ENCODE data around the gene F2R.
"Not testable (repeated sequence)": the region's sequence is repeated elsewhere in the genome, so short reads cannot be mapped to it uniquely, and the experiment has no call there.

F2R gene

DNA sequence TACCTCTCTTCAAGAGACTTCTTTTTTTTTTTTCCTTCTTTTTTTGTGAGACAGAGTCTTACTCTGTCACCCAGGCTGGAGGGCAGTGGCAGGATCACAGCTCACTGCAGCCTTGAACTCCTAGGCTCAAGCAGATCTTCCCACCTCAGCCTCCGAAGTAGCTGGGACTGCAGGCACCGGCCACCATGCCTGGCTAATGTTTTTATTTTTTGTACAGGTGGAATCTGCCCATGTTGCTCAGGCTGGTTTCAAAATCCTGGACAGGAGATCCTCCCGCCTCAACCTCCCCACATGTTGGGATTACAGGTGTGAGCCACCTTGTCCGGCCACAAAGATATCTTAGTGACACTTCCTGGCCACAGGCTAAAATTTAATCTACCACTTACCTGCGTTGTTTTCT, 60.0 kb downstream of the F2R start:
- Histone ChIP-seq H3K27ac (ENCODE audit: low read length) (no peak overlapping the region), H3K79me2 (ENCODE audit: low read length) (no peaks in the 10 kb centered on the region), H3K4me2 (ENCODE audit: low read length) (no peak overlapping the region), H3K4me1 (ENCODE audit: low read length) (peaks cover 8% of the 10 kb centered on the region), H3K9me3 (ENCODE audit: insufficient read depth, low read length) (no peaks in the 10 kb centered on the region), H3K36me3 (replicated peaks; ENCODE audit: low read depth, low read length) (no peaks in the 10 kb centered on the region), H2AFZ (ENCODE audit: low read depth, low read length) (no peak overlapping the region), H3K9ac (ENCODE audit: low read length) (no peak overlapping the region), H3K4me3 (ENCODE audit: low read length) (no peak overlapping the region), H4K20me1 (ENCODE audit: insufficient read depth, low read length) (no peaks in the 10 kb centered on the region), H3K27me3 (ENCODE audit: low read depth, low read length) (no peaks in the 10 kb centered on the region)
- TF ChIP-seq EZH2phosphoT487 (IDR thresholded peaks at IDR 0.05; ENCODE audit: low read depth), result no peak
- TF ChIP-seq, protein P1, sequence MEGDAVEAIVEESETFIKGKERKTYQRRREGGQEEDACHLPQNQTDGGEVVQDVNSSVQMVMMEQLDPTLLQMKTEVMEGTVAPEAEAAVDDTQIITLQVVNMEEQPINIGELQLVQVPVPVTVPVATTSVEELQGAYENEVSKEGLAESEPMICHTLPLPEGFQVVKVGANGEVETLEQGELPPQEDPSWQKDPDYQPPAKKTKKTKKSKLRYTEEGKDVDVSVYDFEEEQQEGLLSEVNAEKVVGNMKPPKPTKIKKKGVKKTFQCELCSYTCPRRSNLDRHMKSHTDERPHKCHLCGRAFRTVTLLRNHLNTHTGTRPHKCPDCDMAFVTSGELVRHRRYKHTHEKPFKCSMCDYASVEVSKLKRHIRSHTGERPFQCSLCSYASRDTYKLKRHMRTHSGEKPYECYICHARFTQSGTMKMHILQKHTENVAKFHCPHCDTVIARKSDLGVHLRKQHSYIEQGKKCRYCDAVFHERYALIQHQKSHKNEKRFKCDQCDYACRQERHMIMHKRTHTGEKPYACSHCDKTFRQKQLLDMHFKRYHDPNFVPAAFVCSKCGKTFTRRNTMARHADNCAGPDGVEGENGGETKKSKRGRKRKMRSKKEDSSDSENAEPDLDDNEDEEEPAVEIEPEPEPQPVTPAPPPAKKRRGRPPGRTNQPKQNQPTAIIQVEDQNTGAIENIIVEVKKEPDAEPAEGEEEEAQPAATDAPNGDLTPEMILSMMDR (IDR thresholded peaks at IDR 0.05; ENCODE audit: low read depth, low read length), result no peak

GRCh38 chr5:76776391-76776790, 60.5 kb downstream of the F2R start:
- Histone ChIP-seq H3K9ac (ENCODE audit: low read length) (no peak overlapping the region), H3K79me2 (ENCODE audit: low read length) (no peaks in the 10 kb centered on the region), H3K4me2 (ENCODE audit: low read length) (no peak overlapping the region), H2AFZ (ENCODE audit: low read depth, low read length) (no peak overlapping the region), H3K27ac (ENCODE audit: low read length) (no peak overlapping the region), H3K36me3 (replicated peaks; ENCODE audit: low read depth, low read length) (no peaks in the 10 kb centered on the region), H3K4me3 (ENCODE audit: low read length) (no peak overlapping the region), H3K4me1 (ENCODE audit: low read length) (peaks cover 3% of the 10 kb centered on the region), H3K9me3 (ENCODE audit: insufficient read depth, low read length) (no peaks in the 10 kb centered on the region), H4K20me1 (ENCODE audit: insufficient read depth, low read length) (no peaks in the 10 kb centered on the region), H3K27me3 (ENCODE audit: low read depth, low read length) (no peaks in the 10 kb centered on the region)
- TF ChIP-seq, protein P1 (IDR thresholded peaks at IDR 0.05; ENCODE audit: low read depth, low read length), result no peak
- no peak for TF ChIP-seq EZH2phosphoT487 (IDR thresholded peaks at IDR 0.05; ENCODE audit: low read depth)

- H2AFZ ChIP-seq (ENCODE audit: low read depth, low read length); H3K36me3 ChIP-seq (replicated peaks; ENCODE audit: low read depth, low read length); H3K27me3 ChIP-seq (ENCODE audit: low read depth, low read length); H3K9ac ChIP-seq (ENCODE audit: low read length); H3K79me2 ChIP-seq (ENCODE audit: low read length); H3K4me3 ChIP-seq (ENCODE audit: low read length); H3K4me1 ChIP-seq (ENCODE audit: low read length); H3K27ac ChIP-seq (ENCODE audit: low read length); H3K4me2 ChIP-seq (ENCODE audit: low read length); H3K9me3 ChIP-seq (ENCODE audit: insufficient read depth, low read length); H4K20me1 ChIP-seq (ENCODE audit: insufficient read depth, low read length): not testable (repeated sequence)
These were observed 64.7 kb downstream of the F2R start for GRCh38 chr5:76780616-76781015.

DNA sequence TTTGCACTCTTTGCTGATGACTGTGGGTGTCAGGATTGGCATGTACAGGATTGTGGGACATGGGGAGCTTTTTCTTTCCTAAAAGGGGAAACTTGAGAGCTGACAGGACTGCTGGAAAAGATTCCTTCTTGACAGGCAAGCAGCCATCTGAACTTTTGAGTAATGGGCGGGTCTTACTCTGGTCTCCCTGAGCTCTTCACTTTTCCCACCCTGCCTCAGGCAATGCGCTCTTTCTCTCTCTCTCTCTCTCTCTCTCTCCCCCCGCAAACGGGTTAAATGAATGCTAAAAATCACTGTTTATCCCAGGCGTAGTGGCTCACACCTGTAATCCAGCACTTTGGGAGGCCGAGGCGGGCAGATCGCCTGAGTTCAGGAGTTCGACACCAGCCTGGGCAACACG, 65.8 kb downstream of the F2R start:
- Histone ChIP-seq H3K36me3 (replicated peaks; ENCODE audit: low read depth, low read length) (no peaks in the 10 kb centered on the region), H3K9me3 (ENCODE audit: insufficient read depth, low read length) (no peaks in the 10 kb centered on the region), H3K4me3 (ENCODE audit: low read length) (no peak overlapping the region), H2AFZ (ENCODE audit: low read depth, low read length) (no peak overlapping the region), H3K27ac (ENCODE audit: low read length) (no peak overlapping the region), H3K9ac (ENCODE audit: low read length) (no peak overlapping the region), H3K4me2 (ENCODE audit: low read length) (no peak overlapping the region), H3K79me2 (ENCODE audit: low read length) (no peaks in the 10 kb centered on the region), H3K27me3 (ENCODE audit: low read depth, low read length) (peaks cover 7% of the 10 kb centered on the region; the same call in 1 of the 2 replicates), H3K4me1 (ENCODE audit: low read length) (peaks cover 3% of the 10 kb centered on the region; the same call in 1 of the 2 replicates), H4K20me1 (ENCODE audit: insufficient read depth, low read length) (no peaks in the 10 kb centered on the region)
- no peak for TF ChIP-seq EZH2phosphoT487 (IDR thresholded peaks at IDR 0.05; ENCODE audit: low read depth)
- TF ChIP-seq, protein P1 (IDR thresholded peaks at IDR 0.05; ENCODE audit: low read depth, low read length), result no peak

- Histone ChIP-seq H3K4me1 (ENCODE audit: low read length) (peaks cover 3% of the 10 kb centered on the region; the same call in 1 of the 2 replicates), H3K9me3 (ENCODE audit: insufficient read depth, low read length) (no peaks in the 10 kb centered on the region), H3K27ac (ENCODE audit: low read length) (no peak overlapping the region), H3K4me3 (ENCODE audit: low read length) (no peak overlapping the region), H4K20me1 (ENCODE audit: insufficient read depth, low read length) (no peaks in the 10 kb centered on the region), H3K79me2 (ENCODE audit: low read length) (no peaks in the 10 kb centered on the region), H3K9ac (ENCODE audit: low read length) (no peak overlapping the region), H3K4me2 (ENCODE audit: low read length) (no peak overlapping the region), H2AFZ (ENCODE audit: low read depth, low read length) (no peak overlapping the region), H3K36me3 (replicated peaks; ENCODE audit: low read depth, low read length) (no peaks in the 10 kb centered on the region), H3K27me3 (ENCODE audit: low read depth, low read length) (peaks cover 7% of the 10 kb centered on the region; the same call in 1 of the 2 replicates)
- TF ChIP-seq, protein P1 (IDR thresholded peaks at IDR 0.05; ENCODE audit: low read depth, low read length), result no peak
- no peak for TF ChIP-seq EZH2phosphoT487 (IDR thresholded peaks at IDR 0.05; ENCODE audit: low read depth)
These were observed 66.5 kb downstream of the F2R start for GRCh38 chr5:76782444-76782843.

Data from OCI-LY3 (cell line).